HCT116 (cell line): Measurements from ENCODE around the gene IL20RA. TPM values are rescaled to one million over a fixed set of nuclear protein-coding genes. Genes with fewer than 3 reads are reported as not detected.

Experiments used
- ATAC-seq: fragments of 200-7000 bp; cut with Tn5 transposase; 2 replicates; pipeline ENCODE4 v1.9.1; 2020; ENCODE audit warnings: mild to moderate bottlenecking, moderate library complexity
- BruUV-seq: library from RNA; stranded (reverse); fragments of 400-500 nt; replicated peaks from 2 replicates; lab custom pipeline; 2021; lab: Mats Ljungman, UMichigan
- CTCF ChIA-PET: fragments of 300-600 bp; sonication (Branson Sonifier 250); formaldehyde crosslinking; loops from one replicate; lab custom pipeline; 2021; ENCODE audit warnings: antibody characterized with exemption; lab: Charles Lee
- POLR2A ChIA-PET: fragments of 300-600, 350-600 bp; sonication (Branson Sonifier 250); formaldehyde crosslinking; loops from one replicate; lab custom pipeline; 2021; ENCODE audit warnings: antibody characterized with exemption; lab: Charles Lee
- RAD21 ChIA-PET, 2 experiments: fragments of 300-600 bp; sonication (Branson Sonifier 250); formaldehyde crosslinking; loops; one replicate each; lab custom pipeline; 2023; ENCODE audit warnings: low total read pairs in 2 of 2; ENCODE audit not compliant: uncharacterized antibody in 2 of 2, unreplicated experiment in 2 of 2, low non-redundant PET in 1 of 2; lab: Charles Lee
- DNase-seq: peaks from one replicate; pipeline ENCODE4 v3.0.0-alpha.2; 2010; ENCODE audit warnings: low read depth, low spot score
- H2AFZ ChIP-seq: fragments of 200-600 bp; shearing (Covaris generic), sonication (generic); 2 replicates; pipeline ENCODE4 v1.6.1; 2017; ENCODE audit warnings: low read depth, mixed run types, mixed read lengths, antibody characterized with exemption, low read length; ENCODE audit not compliant: poor library complexity, severe bottlenecking
- H3K27ac ChIP-seq: 2 replicates; pipeline ENCODE4 v1.5.1; 2012; ENCODE audit warnings: low read depth, low read length
- H3K27me3 ChIP-seq: fragments of 200-600 bp; sonication (generic); 2 replicates; pipeline ENCODE4 v1.6.1; 2016; ENCODE audit warnings: mixed run types, low read length, mixed read lengths; ENCODE audit not compliant: insufficient read depth
- H3K36me3 ChIP-seq, 2 experiments: fragments of 200-500 bp in 1 of 2; fragments of 200-600 bp in 1 of 2; sonication (Bioruptor generic) in 1 of 2; sonication (generic) in 1 of 2; 2 replicates each; pipeline versions ENCODE4 v1.5.1 to v1.6.1; 2014 to 2016; ENCODE audit warnings: low read length in 2 of 2, inconsistent platforms in 1 of 2, mixed read lengths in 1 of 2, mixed run types in 1 of 2; ENCODE audit not compliant: insufficient read depth in 2 of 2, control insufficient read depth in 1 of 2
- H3K4me1 ChIP-seq, 2 experiments: fragments of 200-600 bp in 1 of 2; sonication (generic) in 1 of 2; 2 replicates each; pipeline versions ENCODE4 v1.5.1 to v1.6.1; 2012 to 2017; ENCODE audit warnings: low read length in 2 of 2, inconsistent platforms in 1 of 2, mild to moderate bottlenecking in 1 of 2, mixed read lengths in 1 of 2, mixed run types in 1 of 2, moderate library complexity in 1 of 2; ENCODE audit not compliant: insufficient read depth in 2 of 2, control insufficient read depth in 1 of 2
- H3K4me2 ChIP-seq: fragments of 200-600 bp; sonication (generic); 2 replicates; pipeline ENCODE4 v1.6.1; 2017; ENCODE audit warnings: mixed run types, low read length, mixed read lengths
- H3K4me3 ChIP-seq, 2 experiments: fragments of 200-600 bp in 1 of 2; sonication (generic) in 1 of 2; replicated peaks in 1 of 2; 2 replicates each; pipeline ENCODE4 v1.5.1; 2011 to 2016; ENCODE audit warnings: low read length in 2 of 2, control low read depth in 1 of 2, low read depth in 1 of 2, mild to moderate bottlenecking in 1 of 2, mixed read lengths in 1 of 2, mixed run types in 1 of 2
- H3K79me2 ChIP-seq: fragments of 200-600 bp; sonication (generic); 2 replicates; pipeline ENCODE4 v1.6.1; 2017; ENCODE audit warnings: mild to moderate bottlenecking, mixed run types, low read length, moderate library complexity, mixed read lengths; ENCODE audit not compliant: insufficient read depth
- H3K9ac ChIP-seq: fragments of 200-600 bp; sonication (generic); 2 replicates; pipeline ENCODE4 v1.6.1; 2016; ENCODE audit warnings: low read length, mixed read lengths
- H3K9me2 ChIP-seq: fragments of 200-600 bp; sonication (generic), shearing (Covaris generic); 2 replicates; pipeline ENCODE4 v1.6.1; 2017; ENCODE audit warnings: mixed run types, mild to moderate bottlenecking, moderate library complexity; ENCODE audit not compliant: insufficient read depth
- H3K9me3 ChIP-seq, 2 experiments: fragments of 200-500 bp in 1 of 2; fragments of 200-600 bp in 1 of 2; sonication (Bioruptor generic) in 1 of 2; sonication (generic) in 1 of 2; 2 replicates each; pipeline ENCODE4 v1.6.1; 2014 to 2017; ENCODE audit warnings: low read length in 2 of 2, mixed read lengths in 2 of 2, inconsistent platforms in 1 of 2, low read depth in 1 of 2, mild to moderate bottlenecking in 1 of 2, mixed run types in 1 of 2, moderate library complexity in 1 of 2; ENCODE audit not compliant: control insufficient read depth in 1 of 2, insufficient read depth in 1 of 2
- H4K20me1 ChIP-seq: fragments of 200-600 bp; sonication (generic), shearing (Covaris generic); 2 replicates; pipeline ENCODE4 v1.6.1; 2017; ENCODE audit warnings: mixed run types, mild to moderate bottlenecking, moderate library complexity; ENCODE audit not compliant: insufficient read depth
- CBX3 ChIP-seq: IDR thresholded peaks from 2 replicates; pipeline ENCODE4 v1.6.1; 2012; ENCODE audit warnings: low read depth
- CEBPB ChIP-seq: IDR thresholded peaks from 2 replicates; pipeline ENCODE4 v1.6.1; 2012; ENCODE audit warnings: low read depth
- EGR1 ChIP-seq: IDR thresholded peaks from 2 replicates; pipeline ENCODE4 v1.6.1; 2012; ENCODE audit warnings: low read depth
- ELF1 ChIP-seq: IDR thresholded peaks from 2 replicates; pipeline ENCODE4 v1.6.1; 2012; ENCODE audit warnings: low read depth, borderline replicate concordance
- EZH2phosphoT487 ChIP-seq: fragments of 200-600 bp; IDR thresholded peaks from 2 replicates; pipeline ENCODE4 v1.6.1; 2018; ENCODE audit warnings: antibody characterized with exemption, borderline replicate concordance
- JUND ChIP-seq: IDR thresholded peaks from 2 replicates; pipeline ENCODE4 v1.6.1; 2012
- POLR2A ChIP-seq: IDR thresholded peaks from 2 replicates; pipeline ENCODE4 v1.7.0; 2011; ENCODE audit warnings: borderline replicate concordance; ENCODE audit not compliant: insufficient read depth, insufficient read length; ENCODE audit errors: extremely low read depth
- POLR2AphosphoS5 ChIP-seq: IDR thresholded peaks from 2 replicates; pipeline ENCODE4 v1.6.1; 2011; ENCODE audit warnings: mild to moderate bottlenecking, low read depth, low read length, moderate library complexity
- SRF ChIP-seq: IDR thresholded peaks from 2 replicates; pipeline ENCODE4 v1.6.1; 2012; ENCODE audit warnings: low read depth
- ZNF274 ChIP-seq: fragments of 200-500 bp; sonication (Bioruptor generic); IDR thresholded peaks from 2 replicates; pipeline ENCODE4 v1.6.1; 2014; ENCODE audit warnings: mild to moderate bottlenecking, low read depth, low read length, inconsistent platforms
- intact Hi-C: fragments of 100-400 bp; cut with micrococcal nuclease; formaldehyde crosslinking; loops from 2 replicates; pipeline ENCODE4 v1.10.0; 2022
- total RNA-seq: library from RNA; stranded (reverse); gene quantifications from one replicate; pipeline ENCODE4 v1.2.1, GENCODE V29; 2021; ENCODE audit not compliant: unreplicated experiment
- TF ChIP-seq, protein P1 (sequence below): IDR thresholded peaks from 2 replicates; pipeline ENCODE4 v1.6.1; 2012
- TF ChIP-seq, protein P2 (sequence below): IDR thresholded peaks from 2 replicates; pipeline ENCODE4 v1.6.1; 2011; ENCODE audit warnings: mild to moderate bottlenecking, low read length, moderate library complexity; ENCODE audit not compliant: insufficient replicate concordance; ENCODE audit errors: extremely low read depth
- TF ChIP-seq, protein P3 (sequence below), 3 experiments: fragments of 200-600 bp in 1 of 3; sonication (generic) in 1 of 3; IDR thresholded peaks in 2 of 3; conservative IDR thresholded peaks in 1 of 3; 2 replicates each; pipeline ENCODE4 v1.5.1; 2012 to 2017; ENCODE audit warnings: low read depth in 2 of 3, low read length in 2 of 3, antibody characterized with exemption in 1 of 3, borderline replicate concordance in 1 of 3, control low read depth in 1 of 3, mild to moderate bottlenecking in 1 of 3, mixed read lengths in 1 of 3, mixed run types in 1 of 3, moderate library complexity in 1 of 3; ENCODE audit not compliant: insufficient read depth in 1 of 3

IL20RA gene
- total RNA-seq, 1 experiment from 2014 or later = 1.1 TPM

DNA sequence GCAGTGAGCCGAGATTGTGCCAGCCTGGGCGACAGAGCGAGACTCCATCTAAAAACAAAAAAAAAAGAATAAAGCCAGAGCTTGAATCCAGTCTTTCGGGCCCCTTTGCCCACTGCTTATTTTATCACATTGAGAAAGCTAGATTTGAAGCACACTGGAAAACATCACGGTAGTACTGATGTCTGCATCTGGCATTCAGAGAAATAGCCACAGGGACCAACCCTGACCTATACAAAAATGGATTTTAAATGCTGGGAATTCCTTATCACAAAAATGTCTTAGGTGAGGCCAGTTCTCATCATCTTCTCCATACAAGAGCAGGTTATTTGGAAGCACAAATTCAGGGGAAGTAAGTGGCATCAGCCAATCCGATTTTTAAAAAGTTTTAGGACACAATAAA, 73.2 kb downstream of the IL20RA start:
- intact Hi-C loops = no loop called here
- Histone ChIP-seq H3K4me3 (no peak overlapping the region), H3K27me3 (no peaks in the 10 kb centered on the region), H3K79me2 (no peaks in the 10 kb centered on the region), H3K9ac (no peak overlapping the region), H4K20me1 (no peaks in the 10 kb centered on the region), H3K9me2 (no peaks in the 10 kb centered on the region), H3K9me3 (no peaks in the 10 kb centered on the region), H3K27ac (no peak overlapping the region), H3K36me3 (no peaks in the 10 kb centered on the region), H3K4me1 (peaks cover 0 to 5% of the 10 kb centered on the region in 2 experiments; a peak in 2 of 4 replicates), H2AFZ (no peak overlapping the region), H3K4me2 (no peak overlapping the region)
- POLR2A ChIA-PET = no interaction called here
- TF ChIP-seq POLR2A (no peak), EZH2phosphoT487 (no peak), ZNF274 (no peak)
- TF ChIP-seq, protein P1, sequence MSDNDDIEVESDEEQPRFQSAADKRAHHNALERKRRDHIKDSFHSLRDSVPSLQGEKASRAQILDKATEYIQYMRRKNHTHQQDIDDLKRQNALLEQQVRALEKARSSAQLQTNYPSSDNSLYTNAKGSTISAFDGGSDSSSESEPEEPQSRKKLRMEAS = no peak
- DNase-seq (no peak), ATAC-seq (no peak)
- no TSS peak for BruUV-seq
- CTCF ChIA-PET = interaction anchor here (0.6 to 1.0 kb wide), 2 partner anchors 12 to 42 kb away, joined by 3 read pairs; no protein-coding TSS in a partner anchor
- RAD21 ChIA-PET = no interaction called here

DNA sequence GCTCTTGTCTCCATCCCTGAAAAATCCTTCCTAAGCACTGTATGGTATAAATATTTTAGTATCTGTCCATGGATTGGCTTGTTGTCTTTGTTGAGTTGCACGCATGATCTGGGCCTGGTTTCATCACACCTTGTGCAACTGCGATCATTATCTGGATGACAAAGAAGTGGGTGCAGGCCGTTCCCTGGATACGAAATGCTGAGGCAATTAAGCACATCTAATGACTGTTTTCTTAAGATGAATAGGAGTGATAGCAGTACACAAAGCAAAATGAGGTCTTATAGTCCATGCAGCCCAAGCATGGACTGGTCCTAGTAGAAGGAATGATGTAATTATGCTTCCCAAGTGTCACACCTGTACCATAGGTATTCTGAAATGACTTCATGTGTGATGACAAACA, 74.8 kb downstream of the IL20RA start:
- H3K9me2 ChIP-seq = no peaks in the 10 kb centered on the region
- intact Hi-C loops = loop anchor here (5.0 kb wide), 2 partner anchors 197 to 672 kb away; no protein-coding TSS in a partner anchor
- TF ChIP-seq ELF1 (no peak), JUND (no peak), EGR1 (no peak), CEBPB (no peak), CBX3 (no peak), SRF (no peak), POLR2AphosphoS5 (no peak)
- TF ChIP-seq, protein P2, sequence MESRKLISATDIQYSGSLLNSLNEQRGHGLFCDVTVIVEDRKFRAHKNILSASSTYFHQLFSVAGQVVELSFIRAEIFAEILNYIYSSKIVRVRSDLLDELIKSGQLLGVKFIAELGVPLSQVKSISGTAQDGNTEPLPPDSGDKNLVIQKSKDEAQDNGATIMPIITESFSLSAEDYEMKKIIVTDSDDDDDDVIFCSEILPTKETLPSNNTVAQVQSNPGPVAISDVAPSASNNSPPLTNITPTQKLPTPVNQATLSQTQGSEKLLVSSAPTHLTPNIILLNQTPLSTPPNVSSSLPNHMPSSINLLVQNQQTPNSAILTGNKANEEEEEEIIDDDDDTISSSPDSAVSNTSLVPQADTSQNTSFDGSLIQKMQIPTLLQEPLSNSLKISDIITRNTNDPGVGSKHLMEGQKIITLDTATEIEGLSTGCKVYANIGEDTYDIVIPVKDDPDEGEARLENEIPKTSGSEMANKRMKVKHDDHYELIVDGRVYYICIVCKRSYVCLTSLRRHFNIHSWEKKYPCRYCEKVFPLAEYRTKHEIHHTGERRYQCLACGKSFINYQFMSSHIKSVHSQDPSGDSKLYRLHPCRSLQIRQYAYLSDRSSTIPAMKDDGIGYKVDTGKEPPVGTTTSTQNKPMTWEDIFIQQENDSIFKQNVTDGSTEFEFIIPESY = no peak
- TF ChIP-seq, protein P3, sequence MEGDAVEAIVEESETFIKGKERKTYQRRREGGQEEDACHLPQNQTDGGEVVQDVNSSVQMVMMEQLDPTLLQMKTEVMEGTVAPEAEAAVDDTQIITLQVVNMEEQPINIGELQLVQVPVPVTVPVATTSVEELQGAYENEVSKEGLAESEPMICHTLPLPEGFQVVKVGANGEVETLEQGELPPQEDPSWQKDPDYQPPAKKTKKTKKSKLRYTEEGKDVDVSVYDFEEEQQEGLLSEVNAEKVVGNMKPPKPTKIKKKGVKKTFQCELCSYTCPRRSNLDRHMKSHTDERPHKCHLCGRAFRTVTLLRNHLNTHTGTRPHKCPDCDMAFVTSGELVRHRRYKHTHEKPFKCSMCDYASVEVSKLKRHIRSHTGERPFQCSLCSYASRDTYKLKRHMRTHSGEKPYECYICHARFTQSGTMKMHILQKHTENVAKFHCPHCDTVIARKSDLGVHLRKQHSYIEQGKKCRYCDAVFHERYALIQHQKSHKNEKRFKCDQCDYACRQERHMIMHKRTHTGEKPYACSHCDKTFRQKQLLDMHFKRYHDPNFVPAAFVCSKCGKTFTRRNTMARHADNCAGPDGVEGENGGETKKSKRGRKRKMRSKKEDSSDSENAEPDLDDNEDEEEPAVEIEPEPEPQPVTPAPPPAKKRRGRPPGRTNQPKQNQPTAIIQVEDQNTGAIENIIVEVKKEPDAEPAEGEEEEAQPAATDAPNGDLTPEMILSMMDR (IDR thresholded peaks at IDR 0.05 in 2 of 3, conservative IDR thresholded peaks at IDR 0.05 in 1 of 3; ENCODE audit: borderline replicate concordance in 1 of 3, insufficient read depth in 1 of 3, low read depth in 2 of 3, low read length in 2 of 3) = no peak
- ATAC-seq (no peak), DNase-seq (no peak)
- no peak overlapping the region for H3K27ac ChIP-seq
- H3K4me3 ChIP-seq = no peak overlapping the region
- H4K20me1 ChIP-seq = no peaks in the 10 kb centered on the region
- no peaks in the 10 kb centered on the region for H3K79me2 ChIP-seq
- RAD21 ChIA-PET = interaction anchor here in 1 of 2 experiments (0.6 kb wide), 1 partner anchor 126 kb away, joined by 3 read pairs; no protein-coding TSS in a partner anchor
- H3K9ac ChIP-seq = no peak overlapping the region
- no peak overlapping the region for H2AFZ ChIP-seq
- POLR2A ChIA-PET = no interaction called here
- BruUV-seq = no TSS peak
- no peak overlapping the region for H3K4me2 ChIP-seq
- H3K9me3 ChIP-seq = no peaks in the 10 kb centered on the region
- H3K27me3 ChIP-seq = no peaks in the 10 kb centered on the region
- CTCF ChIA-PET = interaction anchor here (1.6 kb wide), 1 partner anchor 43 kb away, joined by 4 read pairs; no protein-coding TSS in a partner anchor
- no peaks in the 10 kb centered on the region for H3K36me3 ChIP-seq
- H3K4me1 ChIP-seq = peaks cover 0 to 5% of the 10 kb centered on the region in 2 experiments; a peak in 2 of 4 replicates
